GM23338 (cell line): Measurements from ENCODE around the gene SACS. TPM values are rescaled to one million over a fixed set of nuclear protein-coding genes. Genes with fewer than 3 reads are reported as not detected.

Source experiments
- ATAC-seq: fragments of 200-7000 bp; cut with Tn5 transposase; 3 replicates; pipeline ENCODE4 v1.9.1; 2020
- DNase-seq: peaks from one replicate; pipeline ENCODE4 v3.0.0-alpha.2; 2015; ENCODE audit warnings: low spot score
- H2AFZ ChIP-seq: fragments of 200-600 bp; sonication (generic); 2 replicates; pipeline ENCODE4 v1.8.0; 2016; ENCODE audit warnings: antibody characterized with exemption, mild to moderate bottlenecking, moderate library complexity
- H3F3A ChIP-seq: fragments of 200-600 bp; sonication (generic); replicated peaks from 2 replicates; pipeline ENCODE4 v1.8.0; 2017; ENCODE audit warnings: antibody characterized with exemption, mixed run types, low read depth
- H3K27ac ChIP-seq: fragments of 200-600 bp; sonication (generic); 2 replicates; pipeline ENCODE4 v1.6.1; 2016; ENCODE audit warnings: low read depth
- H3K27me3 ChIP-seq: fragments of 200-600 bp; sonication (generic); 2 replicates; pipeline ENCODE4 v1.8.0; 2016; ENCODE audit warnings: mild to moderate bottlenecking, mixed run types, moderate library complexity; ENCODE audit not compliant: insufficient read depth
- H3K36me3 ChIP-seq: fragments of 200-600 bp; sonication (generic); 2 replicates; pipeline ENCODE4 v1.8.0; 2016; ENCODE audit warnings: mild to moderate bottlenecking; ENCODE audit not compliant: insufficient read depth
- H3K4me1 ChIP-seq: fragments of 200-600 bp; sonication (generic); 2 replicates; pipeline ENCODE4 v1.8.0; 2016; ENCODE audit warnings: mild to moderate bottlenecking, moderate library complexity; ENCODE audit not compliant: insufficient read depth
- H3K4me2 ChIP-seq: fragments of 200-600 bp; sonication (generic); 2 replicates; pipeline ENCODE4 v1.7.1; 2017; ENCODE audit warnings: mixed run types
- H3K4me3 ChIP-seq: fragments of 200-600 bp; sonication (generic); 2 replicates; pipeline ENCODE4 v1.6.1; 2016; ENCODE audit warnings: mixed run types
- H3K79me2 ChIP-seq: fragments of 200-600 bp; sonication (generic); replicated peaks from 2 replicates; pipeline ENCODE4 v1.8.0; 2017; ENCODE audit warnings: mild to moderate bottlenecking; ENCODE audit not compliant: insufficient read depth
- H3K9me2 ChIP-seq: fragments of 200-600 bp; sonication (generic); 2 replicates; pipeline ENCODE4 v1.8.0; 2017; ENCODE audit not compliant: insufficient read depth
- H4K20me1 ChIP-seq: fragments of 200-600 bp; sonication (generic); replicated peaks from 2 replicates; pipeline ENCODE4 v1.8.0; 2017; ENCODE audit warnings: mild to moderate bottlenecking; ENCODE audit not compliant: insufficient read depth
- H3K27ac Mint-ChIP-seq: 2 replicates; pipeline ENCODE4 v1.8.0; 2020; ENCODE audit warnings: inconsistent platforms, mild to moderate bottlenecking, moderate library complexity, mixed read lengths
- H3K27me3 Mint-ChIP-seq: 3 replicates; pipeline ENCODE4 v1.8.0; 2022; ENCODE audit warnings: low read depth, mild to moderate bottlenecking, moderate library complexity, mixed read lengths, inconsistent platforms; ENCODE audit not compliant: insufficient read depth, poor library complexity
- H3K36me3 Mint-ChIP-seq: 3 replicates; pipeline ENCODE4 v1.8.0; 2021; ENCODE audit warnings: low read depth, mild to moderate bottlenecking, inconsistent platforms, moderate library complexity, mixed read lengths
- H3K4me1 Mint-ChIP-seq: 3 replicates; pipeline ENCODE4 v1.8.0; 2020; ENCODE audit warnings: mild to moderate bottlenecking, inconsistent platforms, mixed read lengths
- H3K4me3 Mint-ChIP-seq: 3 replicates; pipeline ENCODE4 v1.8.0; 2021; ENCODE audit warnings: moderate library complexity, mild to moderate bottlenecking, inconsistent platforms, mixed read lengths
- H3K9me3 Mint-ChIP-seq: 3 replicates; pipeline ENCODE4 v1.8.0; 2020; ENCODE audit warnings: moderate library complexity, mild to moderate bottlenecking, inconsistent platforms, mixed read lengths
- CREB1 ChIP-seq: fragments of 250-450 bp; sonication (Bioruptor Pico); IDR thresholded peaks from 2 replicates; pipeline ENCODE4 v1.5.0; 2020; ENCODE audit warnings: low read depth, mild to moderate bottlenecking, moderate library complexity
- JUNB ChIP-seq: IDR thresholded peaks from one replicate; pipeline ENCODE4 v1.6.1; 2016; ENCODE audit warnings: antibody characterized with exemption; ENCODE audit not compliant: unreplicated experiment
- NANOG ChIP-seq: IDR thresholded peaks from 2 replicates; pipeline ENCODE4 v1.6.1; 2016; ENCODE audit warnings: antibody characterized with exemption, borderline replicate concordance
- STAT1 ChIP-seq: IDR thresholded peaks from one replicate; pipeline ENCODE4 v1.6.1; 2016; ENCODE audit warnings: antibody characterized with exemption; ENCODE audit not compliant: unreplicated experiment
- ZNF114 ChIP-seq: fragments of 250-450 bp; sonication (Bioruptor Pico); IDR thresholded peaks from 2 replicates; pipeline ENCODE4 v1.5.0; 2020; ENCODE audit warnings: mild to moderate bottlenecking, moderate library complexity
- ZNF331 ChIP-seq: fragments of 250-450 bp; sonication (Bioruptor Pico); IDR thresholded peaks from 2 replicates; pipeline ENCODE4 v1.5.0; 2020; ENCODE audit warnings: low read depth, mild to moderate bottlenecking, moderate library complexity
- ZNF462 ChIP-seq: fragments of 250-450 bp; sonication (Bioruptor Pico); IDR thresholded peaks from 2 replicates; pipeline ENCODE4 v1.5.0; 2020; ENCODE audit warnings: mild to moderate bottlenecking, moderate library complexity
- polyA plus RNA-seq: library from polyadenylated mRNA; unstranded; fragments of >200 nt; fragmentation: Nextera tagmentation; extraction: Ambion mirVana; gene quantifications from 2 replicates; pipeline ENCODE4 v1.2.1, GENCODE V29; 2016
- total RNA-seq: library from RNA; depleted of rRNA; stranded (reverse); fragments of >200 nt; shearing (Covaris generic); gene quantifications from 2 replicates; pipeline ENCODE4 v1.2.3, GENCODE V29; 2014

The SACS gene
- total and polyA plus RNA-seq, 2 experiments from 2014 or later: 13.8 to 58.7 TPM

GRCh38 chr13:23381866-23382265 lies 51.6 kb downstream of the SACS start:
- ATAC-seq: no peak
- H3K9me2 ChIP-seq: peaks cover 17% of the 10 kb centered on the region; the same call in 1 of the 2 replicates
- no peaks in the 10 kb centered on the region for H3K9me3 Mint-ChIP-seq
- TF ChIP-seq ZNF462 (CRISPR knock-in tag) (no peak), ZNF331 (CRISPR knock-in tag) (no peak), ZNF114 (CRISPR knock-in tag) (no peak), JUNB (no peak), STAT1 (no peak)
- no peak overlapping the region for H2AFZ ChIP-seq
- H3K79me2 ChIP-seq: no peaks in the 10 kb centered on the region
- H3K27ac Mint-ChIP-seq: no peak overlapping the region
- no peaks in the 10 kb centered on the region for H3K36me3 ChIP-seq
- H3K4me1 Mint-ChIP-seq: peaks cover 26% of the 10 kb centered on the region
- no peak overlapping the region for H3K4me3 Mint-ChIP-seq
- no peaks in the 10 kb centered on the region; the same call in 1 of the 3 replicates for H3K36me3 Mint-ChIP-seq
- no peaks in the 10 kb centered on the region for H4K20me1 ChIP-seq
- H3K27ac ChIP-seq: no peak overlapping the region
- H3K27me3 ChIP-seq: no peaks in the 10 kb centered on the region
- peaks cover 16% of the 10 kb centered on the region for H3K4me1 ChIP-seq
- DNase-seq: no peak
- no peak overlapping the region for H3K4me3 ChIP-seq
- H3K27me3 Mint-ChIP-seq: no peaks in the 10 kb centered on the region
- no peak overlapping the region for H3K4me2 ChIP-seq
- no peaks in the 10 kb centered on the region for H3F3A ChIP-seq

GRCh38 chr13:23380534-23380933 lies 53.0 kb downstream of the SACS start:
- Mint-ChIP-seq H3K9me3 (no peaks in the 10 kb centered on the region), H3K4me3 (no peak overlapping the region), H3K4me1 (peaks cover 35% of the 10 kb centered on the region), H3K36me3 (no peaks in the 10 kb centered on the region; the same call in 1 of the 3 replicates), H3K27me3 (no peaks in the 10 kb centered on the region), H3K27ac (no peak overlapping the region)
- no peak for DNase-seq
- Histone ChIP-seq H3K4me3 (no peak overlapping the region), H3K4me1 (peaks cover 16% of the 10 kb centered on the region), H3K36me3 (no peaks in the 10 kb centered on the region), H3K4me2 (no peak overlapping the region), H3K27me3 (no peaks in the 10 kb centered on the region), H4K20me1 (no peaks in the 10 kb centered on the region), H3K27ac (no peak overlapping the region), H2AFZ (no peak overlapping the region), H3K9me2 (0 out of 2 replicates have a peak, but pooled peaks cover 6% of the 10 kb centered on the region), H3K79me2 (no peaks in the 10 kb centered on the region), H3F3A (no peaks in the 10 kb centered on the region)
- ATAC-seq: no peak
- TF ChIP-seq ZNF462 (CRISPR knock-in tag) (no peak), ZNF331 (CRISPR knock-in tag) (no peak), CREB1 (CRISPR knock-in tag) (no peak), ZNF114 (CRISPR knock-in tag) (no peak), NANOG (no peak)
